Effector CD4-positive, alpha-beta T cell (primary cell): Measurements from ENCODE around the gene MRTFA.
"Not testable (repeated sequence)": the region's sequence is repeated elsewhere in the genome, so short reads cannot be mapped to it uniquely, and the experiment has no call there.

Experiments used
- DNase-seq: peaks from one replicate; pipeline ENCODE4 v3.0.0-alpha.2; 2020

The MRTFA gene

GRCh38 chr22:40625794-40626193 is 10.7 kb downstream of the MRTFA start:
- DNase-seq, result not testable (repeated sequence)

- not testable (repeated sequence) for DNase-seq
Measured at GRCh38 chr22:40625281-40625680, 11.2 kb downstream of the MRTFA start.

GRCh38 chr22:40624770-40625169 is 11.7 kb downstream of the MRTFA start:
- DNase-seq, result no peak

GRCh38 chr22:40621309-40622151 is 15.0 kb downstream of the MRTFA start:
- DNase-seq, result no peak

- no peak for DNase-seq
Measured at GRCh38 chr22:40620464-40621046, 16.0 kb downstream of the MRTFA start.

- no peak for DNase-seq
Measured at GRCh38 chr22:40618400-40618799, 18.1 kb downstream of the MRTFA start.

GRCh38 chr22:40616578-40616977 is 19.9 kb downstream of the MRTFA start:
- DNase-seq, result no peak

- no peak for DNase-seq
Measured at GRCh38 chr22:40613067-40613466, 23.5 kb downstream of the MRTFA start.

GRCh38 chr22:40612291-40612751 is 24.2 kb downstream of the MRTFA start:
- no peak for DNase-seq

- DNase-seq, result no peak
Measured at GRCh38 chr22:40611606-40612005, 24.9 kb downstream of the MRTFA start.

- no peak for DNase-seq
Measured at GRCh38 chr22:40610329-40610850, 26.1 kb downstream of the MRTFA start.

GRCh38 chr22:40609216-40609615 is 27.3 kb downstream of the MRTFA start:
- no peak for DNase-seq

- no peak for DNase-seq
Measured at GRCh38 chr22:40607506-40607905, 29.0 kb downstream of the MRTFA start.

GRCh38 chr22:40606306-40606705 is 30.2 kb downstream of the MRTFA start:
- no peak for DNase-seq

GRCh38 chr22:40605761-40606160 is 30.8 kb downstream of the MRTFA start:
- DNase-seq, result no peak

GRCh38 chr22:40603088-40603605 is 33.4 kb downstream of the MRTFA start:
- no peak for DNase-seq

GRCh38 chr22:40602231-40602630 is 34.3 kb downstream of the MRTFA start:
- no peak for DNase-seq

GRCh38 chr22:40599731-40600130 is 36.8 kb downstream of the MRTFA start:
- DNase-seq, result no peak

GRCh38 chr22:40598712-40599111 is 37.8 kb downstream of the MRTFA start:
- DNase-seq, result not testable (repeated sequence)

- DNase-seq, result no peak
Measured at GRCh38 chr22:40597526-40598430, 38.7 kb downstream of the MRTFA start.

- no peak for DNase-seq
Measured at GRCh38 chr22:40595497-40596234, 40.9 kb downstream of the MRTFA start.

- DNase-seq, result no peak
Measured at GRCh38 chr22:40594924-40595323, 41.6 kb downstream of the MRTFA start.
